Activated gamma-delta T cell treated with anti-CD3 and anti-CD28 coated beads, Interleukin-2, amount 50 U/mL, for 16 hours (primary cell): ENCODE measurements around the gene TERT.
A peak's percentile ranks its signal among the peaks of the same experiment; 100 is the strongest.

Experiments used
- DNase-seq: peaks from one replicate; pipeline ENCODE4 v3.0.0-alpha.2; 2020; ENCODE audit warnings: low read depth

Gene TERT

DNA sequence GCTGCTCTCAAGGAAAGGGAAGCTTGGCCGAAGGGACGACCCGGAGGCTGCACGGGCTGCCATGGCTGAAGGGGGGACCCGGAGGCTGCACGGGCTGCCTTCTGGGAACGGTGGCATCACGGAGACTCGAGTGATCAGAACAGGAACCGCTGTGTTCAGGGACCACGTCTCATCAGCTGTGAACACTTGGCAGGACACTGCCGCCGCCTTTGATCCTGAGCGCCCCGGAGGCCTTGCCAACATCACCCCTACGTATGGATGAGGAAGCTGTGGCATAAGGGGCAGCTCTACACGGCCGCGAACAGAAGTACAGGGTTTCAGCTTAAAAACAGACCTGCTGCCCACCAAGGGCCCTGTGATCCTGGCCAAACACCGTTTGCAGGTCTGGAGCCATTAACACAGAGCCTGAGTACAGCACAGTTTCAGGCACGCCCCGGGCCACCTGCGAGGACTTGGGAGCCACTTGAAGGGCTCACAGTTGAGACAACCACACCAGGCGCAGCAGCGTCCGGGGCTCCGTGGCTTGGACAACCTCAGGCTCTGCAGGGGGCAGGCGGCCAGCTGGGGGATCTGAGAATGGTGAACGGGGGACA is 23.9 kb upstream of the TERT start:
- no peak for DNase-seq

DNA sequence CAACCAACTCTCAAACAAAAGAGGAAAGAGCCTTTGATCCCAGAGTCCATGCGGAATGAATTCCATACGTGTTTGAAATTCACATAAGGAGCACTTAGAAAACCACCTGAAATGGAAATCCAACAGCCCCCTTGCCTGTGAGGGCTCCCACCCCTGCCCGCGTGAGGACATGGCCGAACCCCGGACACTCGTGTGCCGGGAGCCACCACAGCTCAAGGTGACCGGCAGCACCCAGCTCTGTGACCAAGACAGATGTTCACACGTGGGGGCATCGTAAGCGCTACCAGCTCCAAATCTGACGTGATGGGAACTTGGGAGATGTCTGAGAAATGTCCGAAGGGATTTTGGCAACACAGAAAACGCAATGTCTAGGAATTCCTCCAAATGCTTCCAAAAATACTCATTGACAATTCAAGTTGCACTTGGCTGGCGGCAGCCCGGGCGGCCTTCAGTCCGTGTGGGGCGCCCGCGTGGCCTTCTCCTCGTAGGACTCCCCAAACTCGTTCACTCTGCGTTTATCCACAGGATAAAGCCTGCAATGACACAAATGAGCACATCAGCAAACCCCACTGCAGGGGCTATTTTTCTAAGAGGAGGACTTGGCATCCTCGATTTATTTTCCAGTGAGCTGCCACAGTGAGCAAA is 23.2 kb upstream of the TERT start:
- DNase-seq, result no peak

DNA sequence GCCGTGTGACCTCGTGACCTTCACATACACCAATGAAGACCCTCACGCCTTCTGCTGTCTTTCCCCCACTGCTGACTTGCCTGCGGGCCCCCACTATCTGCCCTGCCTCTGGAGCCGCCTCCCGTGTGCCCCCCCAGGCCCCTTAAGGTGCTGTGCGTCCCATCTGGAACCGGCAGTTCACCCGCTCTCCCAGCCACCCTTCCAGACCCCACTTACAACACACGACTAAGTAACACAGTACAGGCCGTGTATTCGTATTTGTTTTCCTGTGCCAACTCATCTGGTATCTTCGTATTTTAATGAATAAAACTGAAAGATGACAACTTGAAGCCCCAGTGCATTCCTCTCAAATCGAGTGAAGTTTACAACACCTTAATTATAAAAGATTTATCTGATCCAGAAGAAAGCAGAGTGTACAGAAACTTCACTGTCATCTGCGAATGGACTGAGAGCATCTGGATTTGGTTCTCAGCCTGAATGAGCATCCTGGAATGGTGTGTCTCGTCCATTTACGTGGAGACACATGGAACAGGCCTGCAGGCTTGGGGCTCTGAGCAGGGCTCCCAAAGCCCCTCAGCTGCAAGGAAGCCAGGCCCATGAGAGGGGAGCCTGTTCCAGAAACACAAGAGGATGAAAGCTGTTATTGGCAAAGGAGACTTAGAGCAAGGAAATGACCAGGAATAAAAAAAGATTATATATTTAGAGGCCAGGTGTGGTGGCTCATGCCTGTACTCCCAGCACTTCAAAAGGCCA is 21.9 kb upstream of the TERT start:
- DNase-seq, result no peak

DNA sequence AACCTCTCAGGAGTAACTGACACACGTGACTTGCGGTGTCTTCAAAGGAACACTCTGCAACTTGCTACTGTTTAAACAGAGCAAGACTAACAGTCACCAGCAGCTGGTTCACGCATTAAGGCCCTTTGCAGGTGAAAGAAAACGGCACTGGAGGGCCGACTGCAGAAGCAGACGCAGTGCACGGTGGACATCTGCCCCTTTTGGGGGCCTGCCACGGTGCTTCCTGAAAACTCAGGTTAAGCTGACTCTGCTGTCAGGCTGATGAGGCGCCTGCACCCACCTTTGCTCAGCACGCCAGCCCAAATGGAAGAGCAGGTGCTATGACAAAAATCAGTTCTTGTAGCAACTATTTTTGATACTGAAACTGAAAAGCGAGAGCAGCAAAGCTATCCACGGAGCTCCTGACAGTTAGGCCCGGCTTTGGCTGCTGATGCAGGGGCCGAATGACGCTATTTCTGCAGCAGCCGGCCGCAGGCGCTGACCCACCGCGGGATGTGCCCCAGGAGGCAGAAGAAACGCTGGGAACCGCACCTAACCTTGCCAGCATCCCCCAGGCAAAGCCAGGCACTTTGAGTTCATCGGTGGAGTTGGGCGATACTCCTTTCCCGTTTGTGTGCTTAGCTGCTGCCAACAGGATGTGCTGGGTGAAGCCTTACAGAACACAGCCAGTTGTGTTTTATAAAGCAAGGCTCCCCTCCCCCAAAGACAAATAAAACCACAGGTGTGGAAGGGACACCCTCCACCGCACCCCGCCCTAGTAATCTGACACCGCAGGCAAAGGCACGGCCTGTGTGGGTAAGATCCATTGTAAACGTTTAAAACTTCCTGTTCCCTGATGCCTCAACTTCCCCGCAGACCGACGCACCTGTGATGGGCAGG is 21.1 kb upstream of the TERT start:
- peak; percentile 19 for DNase-seq

DNA sequence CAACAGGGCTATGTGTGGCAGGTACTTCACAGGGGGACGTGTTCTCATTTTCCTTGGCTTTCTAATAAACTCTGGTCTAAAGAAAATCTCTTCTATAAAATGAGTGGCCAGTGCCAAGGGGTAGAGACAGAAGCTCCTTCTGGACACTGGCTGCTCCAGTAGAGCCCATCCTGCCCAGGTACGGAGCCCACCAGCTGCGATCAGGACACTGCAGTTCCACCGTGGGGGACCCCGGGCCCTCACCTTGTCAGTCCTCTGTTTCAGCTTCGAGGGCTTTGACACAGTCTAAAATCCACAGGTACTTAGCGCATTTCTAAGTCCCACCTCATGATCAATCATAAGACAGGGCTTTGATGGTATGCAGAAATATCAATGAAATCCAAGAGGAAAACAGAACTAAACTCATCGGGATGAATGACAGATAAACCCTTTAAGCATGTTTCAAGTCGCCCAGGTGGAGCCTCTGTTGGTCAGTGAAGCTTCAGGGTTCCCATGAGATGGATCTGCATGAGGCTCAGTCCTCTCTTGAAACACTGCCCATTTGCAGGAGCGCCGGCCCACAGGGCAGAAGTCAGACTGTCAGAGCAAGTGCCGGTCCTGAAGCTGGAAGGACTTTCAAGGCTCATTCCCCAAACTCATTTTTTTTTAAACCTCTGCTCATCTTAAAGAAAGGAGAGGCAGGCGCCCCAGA is 20.3 kb upstream of the TERT start:
- no peak for DNase-seq

DNA sequence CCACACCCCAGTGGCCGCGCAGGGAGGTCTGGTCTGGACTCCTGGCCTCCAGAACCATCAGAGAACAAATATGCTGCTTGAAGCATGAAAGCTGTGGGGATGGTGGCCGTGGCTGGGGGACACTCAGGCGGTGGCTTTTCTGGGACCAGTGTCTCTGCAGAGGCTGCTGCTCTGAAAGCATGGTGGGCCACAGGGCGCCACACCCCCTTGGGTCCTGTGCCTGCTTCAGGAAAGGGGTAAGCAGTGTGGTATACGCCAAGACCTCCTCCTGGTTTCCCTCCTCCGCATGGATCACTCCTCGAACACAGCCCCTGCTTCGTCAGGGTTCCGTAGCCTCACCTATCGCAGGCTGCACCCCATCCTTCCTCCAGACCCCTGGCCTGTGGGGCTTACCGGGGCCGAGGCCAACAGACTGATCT is 19.7 kb upstream of the TERT start:
- DNase-seq, result no peak

DNA sequence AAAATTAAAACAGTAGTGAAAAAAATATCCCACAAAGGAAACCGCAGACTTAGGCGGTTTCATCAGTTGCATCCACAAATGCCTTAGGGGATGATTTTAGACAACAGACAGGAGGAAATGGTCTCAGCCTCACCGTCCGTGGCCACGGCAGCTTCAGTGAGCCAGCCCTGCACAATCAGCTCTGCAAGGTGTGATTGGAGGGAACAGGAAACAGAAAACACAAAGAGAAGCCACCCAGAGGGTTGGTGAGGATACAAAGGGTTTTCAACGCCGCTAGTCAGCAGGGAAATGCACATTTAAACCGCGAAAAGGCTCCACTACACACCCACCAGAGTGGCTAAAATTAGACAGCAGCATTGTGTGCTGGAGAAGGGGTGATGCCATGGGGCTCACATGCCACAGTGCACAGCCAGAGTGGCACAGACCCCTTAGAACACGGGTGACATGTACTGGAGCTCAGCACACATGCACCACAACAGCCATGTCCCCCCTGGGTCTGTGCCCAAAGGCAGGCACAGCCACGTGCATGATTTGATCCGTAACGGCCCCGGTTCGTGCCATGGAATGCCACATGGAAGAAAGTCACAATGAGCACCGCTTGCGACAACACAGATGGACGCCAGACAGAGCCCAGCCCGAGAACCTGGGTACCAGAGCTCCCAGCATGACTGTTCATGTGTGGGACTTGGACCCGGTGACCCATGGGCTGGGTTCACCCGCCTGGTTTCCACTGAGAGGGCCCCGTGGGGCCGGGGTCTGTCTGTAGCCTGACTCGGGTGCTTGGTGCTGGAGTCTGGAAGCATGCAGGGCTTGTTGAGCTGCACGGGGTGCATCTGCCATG is 18.3 kb upstream of the TERT start:
- DNase-seq, result peak; percentile 25

DNA sequence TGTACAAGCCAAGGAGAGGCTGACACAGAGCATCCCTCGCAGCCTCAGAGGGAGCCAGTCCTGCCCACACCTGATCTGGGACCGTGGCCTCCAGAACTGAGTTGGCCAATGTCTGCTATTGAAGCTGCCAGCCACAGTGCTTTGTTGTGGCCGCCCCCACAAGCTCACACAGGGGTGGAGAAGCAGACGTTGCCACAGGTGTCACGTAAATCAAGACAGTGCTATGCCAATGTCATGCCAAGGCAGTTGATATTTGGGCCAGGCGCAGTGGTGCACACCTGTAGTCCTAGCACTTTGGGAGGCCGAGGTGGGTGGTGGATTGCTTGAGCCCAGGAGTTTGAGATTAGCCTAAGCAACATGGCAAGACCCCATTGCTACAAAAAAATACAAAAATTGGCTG is 17.3 kb upstream of the TERT start:
- no peak for DNase-seq

DNA sequence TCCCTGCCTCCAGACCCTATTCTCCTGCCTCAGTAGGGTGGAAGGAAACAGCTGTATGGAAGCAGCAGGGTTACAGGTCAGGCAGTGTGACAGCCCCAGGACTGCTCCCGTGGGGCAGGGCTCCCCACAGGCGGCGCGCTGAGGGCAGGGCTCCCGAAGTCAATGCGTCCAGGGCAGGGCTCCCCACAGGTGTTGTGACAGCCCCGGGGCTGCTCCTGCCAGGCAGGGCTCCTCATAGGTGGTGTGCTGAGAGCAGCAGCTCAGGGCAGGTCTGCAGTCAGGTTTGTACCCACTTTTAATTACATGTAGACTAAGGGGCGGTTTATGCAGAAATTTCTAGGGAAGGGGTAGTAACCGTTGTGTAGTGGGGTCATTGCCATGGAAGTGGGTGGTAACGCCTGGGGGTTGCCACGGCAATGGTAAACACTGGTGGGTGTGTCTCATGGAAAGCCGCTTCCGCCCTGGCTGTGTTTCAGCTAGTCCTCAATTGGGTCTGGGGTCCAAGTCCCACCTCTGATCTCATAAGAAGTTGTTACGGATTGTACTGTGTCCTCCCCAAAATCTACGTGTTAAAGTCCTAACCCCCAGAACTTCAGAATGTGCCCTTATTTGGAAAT is 16.7 kb upstream of the TERT start:
- no peak for DNase-seq

DNA sequence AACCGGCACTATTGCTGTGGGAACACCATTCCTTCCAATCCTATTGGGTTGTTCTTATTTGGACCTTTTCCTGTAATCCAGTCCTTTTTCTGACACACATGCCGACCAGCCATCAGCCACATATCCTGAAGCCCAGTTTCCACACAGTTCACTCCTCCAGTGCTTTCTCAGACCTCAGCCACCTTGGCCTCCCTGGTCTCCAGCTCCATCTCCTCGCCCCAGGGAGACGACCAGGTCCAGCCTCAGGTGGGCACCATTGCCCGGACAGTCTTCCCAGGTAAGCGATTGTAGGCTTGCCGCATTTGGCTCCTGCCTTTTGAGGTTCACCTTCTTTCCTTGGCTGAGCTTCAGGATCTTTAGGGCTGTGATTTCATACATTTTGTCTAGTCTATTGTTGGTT is 15.2 kb upstream of the TERT start:
- no peak for DNase-seq

DNA sequence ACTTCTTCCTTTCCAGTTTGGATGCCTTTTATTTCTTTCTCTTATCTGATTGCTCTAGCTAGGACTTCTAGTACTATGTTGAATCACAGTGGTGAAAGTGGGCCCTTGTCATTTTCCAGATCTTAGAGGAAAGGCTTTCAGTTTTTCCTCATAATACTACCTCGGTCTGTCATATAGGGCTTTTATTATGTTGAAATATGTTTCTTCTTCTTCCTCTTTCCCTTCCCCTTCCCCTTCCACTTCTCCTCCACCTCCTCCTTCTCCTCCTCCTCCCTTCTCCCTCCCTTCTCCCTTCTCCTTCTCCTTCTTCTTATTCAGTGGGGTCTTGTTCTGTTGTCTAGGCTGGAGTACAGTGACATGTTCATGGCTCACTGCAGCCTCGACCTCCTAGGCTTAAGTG is 9.2 kb upstream of the TERT start:
- DNase-seq, result no peak

DNA sequence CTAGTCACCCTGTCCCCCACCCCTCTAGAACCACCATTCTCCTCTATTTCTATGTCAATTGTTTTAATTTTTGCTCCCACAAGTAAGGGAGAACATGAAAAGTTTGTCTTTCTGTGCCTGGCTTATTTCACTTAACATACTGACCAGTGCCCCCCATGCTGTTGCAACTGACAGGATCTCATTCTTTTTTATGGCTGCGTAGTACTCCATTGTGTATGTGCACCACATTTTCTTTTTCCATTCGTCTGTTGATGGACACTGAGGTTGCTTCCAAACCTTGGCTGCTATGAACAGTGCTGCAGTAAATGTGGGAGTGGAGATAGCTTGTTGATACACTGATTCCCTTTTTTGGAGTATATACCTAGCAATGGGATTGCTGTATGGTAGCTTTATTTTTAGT is 7.4 kb upstream of the TERT start:
- no peak for DNase-seq

DNA sequence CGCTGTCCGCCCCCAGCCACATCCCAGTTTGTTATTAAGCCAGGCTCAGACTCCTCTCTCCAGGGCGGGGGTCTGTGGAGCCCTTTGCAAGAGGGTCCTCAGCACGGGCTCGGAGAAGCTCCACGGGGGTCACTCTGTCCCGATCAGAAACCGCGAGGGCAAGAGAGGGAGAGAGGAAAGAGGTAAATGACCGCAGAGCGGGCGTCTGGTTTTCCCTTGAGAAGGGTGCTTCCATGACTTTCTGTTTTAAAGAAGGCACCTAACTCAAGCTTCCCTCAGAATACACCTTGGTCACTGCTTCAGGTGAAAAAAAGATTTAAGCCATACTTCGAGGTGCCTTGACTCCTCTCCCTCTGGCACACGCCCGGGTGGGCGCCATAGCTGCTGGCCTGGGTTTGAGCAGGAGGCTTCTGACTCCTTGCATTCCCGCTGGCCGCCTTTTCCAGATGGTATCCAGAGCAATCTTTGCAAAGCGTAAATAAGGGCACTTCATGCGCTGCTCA is 5.8 kb upstream of the TERT start:
- DNase-seq, result no peak

DNA sequence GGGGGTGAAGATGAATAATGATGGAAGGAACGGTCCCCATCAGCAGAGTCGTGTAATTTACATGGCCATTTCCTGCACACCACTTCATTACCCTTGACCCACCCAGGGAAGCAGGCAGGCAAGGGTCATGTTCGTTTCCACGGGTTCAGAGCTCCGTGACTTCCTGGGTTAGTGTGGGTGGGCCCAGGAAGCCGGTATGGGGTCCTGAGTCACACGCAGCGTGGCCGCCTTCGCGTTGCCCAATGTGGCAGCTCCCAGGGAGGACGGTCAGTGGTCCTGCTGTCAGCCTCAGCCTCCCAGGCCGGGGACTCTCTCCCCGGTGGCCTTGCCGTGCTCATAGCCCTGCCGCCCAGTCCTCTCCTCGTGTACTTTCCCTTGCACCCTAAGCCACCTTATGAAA is 5.1 kb upstream of the TERT start:
- no peak for DNase-seq

DNA sequence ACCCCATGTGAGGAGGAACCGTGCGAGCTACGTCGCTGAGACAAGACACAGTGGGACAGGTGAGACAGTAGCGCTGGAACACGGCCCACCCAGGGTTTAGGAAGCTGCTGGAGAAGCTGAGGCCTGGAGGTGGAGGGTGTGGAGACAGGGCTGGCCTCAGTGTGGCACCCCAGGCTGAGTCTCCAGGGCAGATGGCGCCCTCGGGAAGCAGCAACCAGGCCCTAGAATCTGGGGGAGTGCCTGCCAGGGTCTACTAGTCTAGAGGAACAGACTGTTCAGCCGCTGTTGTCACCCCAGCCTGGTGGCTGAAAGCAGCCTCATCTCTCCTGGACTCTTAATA is 4.6 kb upstream of the TERT start:
- no peak for DNase-seq

DNA sequence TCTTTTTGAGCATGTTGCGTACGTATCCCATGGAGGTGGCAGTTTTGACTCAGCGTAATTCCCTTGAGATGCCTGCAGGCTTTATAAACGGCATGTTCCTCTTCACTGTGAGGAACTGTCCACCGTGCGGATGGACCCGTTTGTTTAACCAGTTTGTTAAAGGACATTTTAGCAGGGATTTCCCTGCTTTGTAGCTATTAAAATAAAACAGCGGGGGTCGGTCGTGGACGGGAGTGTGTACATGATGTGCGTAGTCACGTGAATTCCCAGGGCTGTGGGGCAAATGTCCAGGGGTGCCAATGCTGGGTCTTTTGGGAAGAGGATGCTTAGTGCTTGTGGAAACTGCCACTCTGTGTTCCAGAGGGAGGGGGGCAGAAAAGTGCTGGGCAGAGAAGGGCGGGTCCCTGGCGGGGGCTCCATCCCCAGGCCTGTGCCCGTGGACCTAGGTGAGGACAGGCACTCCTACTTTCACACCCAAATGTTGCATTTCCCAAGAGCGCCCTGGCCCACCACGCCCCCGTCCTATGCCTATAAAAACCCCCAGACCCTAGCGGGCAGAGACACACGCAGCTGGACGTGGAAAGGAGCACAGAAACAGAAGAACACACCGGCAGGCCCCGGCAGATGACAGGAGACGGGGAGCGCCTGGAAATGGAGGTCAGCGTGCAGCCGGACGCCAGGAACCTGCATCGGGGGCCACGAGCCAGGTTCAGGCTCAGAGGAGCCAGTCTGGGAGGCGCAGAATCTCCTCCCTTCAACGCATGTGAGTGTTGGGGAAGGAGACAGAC is 4.0 kb upstream of the TERT start:
- DNase-seq, result no peak

DNA sequence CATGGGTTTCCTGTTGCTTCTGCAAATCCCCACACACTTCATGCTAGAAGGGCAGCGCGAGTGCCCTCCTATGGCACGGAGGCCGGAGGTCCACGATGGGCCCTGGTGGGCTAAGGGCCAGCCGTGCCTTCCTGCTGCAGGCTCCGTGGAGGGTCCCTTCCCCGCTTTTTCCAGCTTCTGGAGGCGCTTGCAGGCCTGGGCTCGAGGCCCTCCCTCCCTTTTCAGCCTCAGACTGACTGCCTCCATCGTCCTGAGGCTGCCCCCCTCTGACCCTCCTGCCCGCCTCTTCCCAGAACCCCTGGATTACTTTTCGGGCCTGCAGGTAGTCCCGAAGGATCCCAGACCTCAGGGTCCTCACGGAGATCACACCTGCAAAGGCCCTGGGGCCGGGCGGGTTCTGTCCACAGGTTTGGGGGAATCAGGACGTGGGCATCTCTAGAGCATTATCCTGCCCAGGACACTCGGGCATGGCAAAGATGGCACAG is 3.2 kb upstream of the TERT start:
- no peak for DNase-seq

DNA sequence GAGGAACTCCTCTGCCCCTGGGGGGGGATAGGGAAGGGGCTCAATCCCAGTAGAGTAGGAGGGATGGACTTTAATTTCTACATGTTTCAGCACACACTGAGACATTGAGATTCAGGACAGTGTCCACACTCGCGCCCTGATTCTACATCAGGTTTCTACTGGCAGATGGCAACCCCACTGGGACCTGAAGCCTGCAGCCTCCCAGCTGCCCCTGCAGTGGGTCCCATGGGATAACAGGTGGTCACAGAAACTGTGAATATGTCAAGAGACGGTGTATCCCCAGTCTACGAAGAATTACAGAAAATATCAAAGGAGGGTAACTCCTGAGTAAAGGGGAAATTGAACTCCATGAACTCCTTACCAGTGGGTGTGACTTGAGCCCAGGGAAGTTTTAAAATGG is 2.4 kb upstream of the TERT start:
- no peak for DNase-seq

DNA sequence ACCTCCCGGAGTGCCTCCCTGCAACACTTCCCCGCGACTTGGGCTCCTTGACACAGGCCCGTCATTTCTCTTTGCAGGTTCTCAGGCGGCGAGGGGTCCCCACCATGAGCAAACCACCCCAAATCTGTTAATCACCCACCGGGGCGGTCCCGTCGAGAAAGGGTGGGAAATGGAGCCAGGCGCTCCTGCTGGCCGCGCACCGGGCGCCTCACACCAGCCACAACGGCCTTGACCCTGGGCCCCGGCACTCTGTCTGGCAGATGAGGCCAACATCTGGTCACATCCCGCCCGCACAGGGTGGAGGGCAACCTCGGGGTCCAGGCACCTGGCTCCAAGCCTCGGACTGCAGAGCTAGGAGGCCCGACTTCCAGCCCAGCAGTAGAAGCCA is 776 bp upstream of the TERT start:
- DNase-seq, result no peak
